M059J (cell line): ENCODE data around the gene EPHB1. TPM values are rescaled to one million over a fixed set of nuclear protein-coding genes. Genes with fewer than 3 reads are reported as not detected.

Experiments
- DNase-seq: peaks from one replicate; pipeline ENCODE4 v3.0.0-alpha.2; 2012; ENCODE audit warnings: low read depth
- total RNA-seq: library from RNA; depleted of rRNA; stranded (reverse); fragments of >200 nt; shearing (Covaris generic); gene quantifications from 2 replicates; pipeline ENCODE4 v1.2.3, GENCODE V29; 2014

EPHB1 gene
- total RNA-seq, 1 experiment from 2014 or later, result 1.0 TPM

GRCh38 chr3:135047061-135047460 lies 252.0 kb downstream of the EPHB1 start:
- DNase-seq, result no peak

DNA sequence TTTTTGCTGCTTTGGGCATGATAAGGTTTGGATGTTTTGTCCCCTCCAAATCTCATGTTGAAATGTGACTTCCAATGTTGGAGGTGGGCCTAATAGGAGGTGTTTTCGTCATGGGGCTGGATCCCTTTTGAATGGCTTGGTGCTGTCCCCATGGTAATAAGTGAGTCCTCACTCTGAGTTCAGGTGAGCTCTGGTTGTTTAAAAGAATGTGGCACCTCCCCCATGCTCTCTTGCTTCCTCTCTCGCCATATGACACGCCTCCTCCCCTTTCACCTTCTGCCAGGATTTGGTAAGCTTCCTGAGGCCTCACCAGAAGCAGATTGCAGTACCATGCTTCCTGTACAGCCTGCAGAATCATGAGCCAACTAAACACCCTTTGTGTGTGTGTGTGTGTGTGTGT lies 255.5 kb downstream of the EPHB1 start:
- no peak for DNase-seq

DNA sequence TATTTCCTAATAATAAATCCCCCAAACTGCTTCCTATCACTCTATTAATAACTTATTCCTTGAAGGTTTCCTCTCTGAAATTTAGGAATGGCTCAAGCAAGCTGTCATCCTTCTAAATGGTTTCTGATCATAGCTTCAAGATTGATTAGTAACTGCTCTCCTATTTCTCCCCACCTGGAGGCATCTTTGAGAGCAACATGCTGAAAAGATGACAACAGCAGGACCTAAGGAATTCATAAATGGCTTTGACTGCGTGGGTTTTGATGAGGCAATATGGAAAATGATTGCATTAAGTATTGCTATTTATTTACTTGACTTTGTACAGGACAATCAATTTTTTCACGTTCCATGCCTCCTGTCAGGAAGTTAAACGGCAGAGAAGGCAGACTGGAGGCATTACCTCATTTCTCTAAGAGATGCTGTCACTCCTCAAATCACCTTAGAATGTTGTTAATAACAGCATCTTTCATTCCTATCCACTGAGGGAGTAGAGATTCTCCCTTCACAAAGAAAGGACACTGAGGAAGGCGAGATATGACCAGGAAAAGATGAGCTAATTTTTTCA lies 256.4 kb downstream of the EPHB1 start:
- DNase-seq, result no peak

DNA sequence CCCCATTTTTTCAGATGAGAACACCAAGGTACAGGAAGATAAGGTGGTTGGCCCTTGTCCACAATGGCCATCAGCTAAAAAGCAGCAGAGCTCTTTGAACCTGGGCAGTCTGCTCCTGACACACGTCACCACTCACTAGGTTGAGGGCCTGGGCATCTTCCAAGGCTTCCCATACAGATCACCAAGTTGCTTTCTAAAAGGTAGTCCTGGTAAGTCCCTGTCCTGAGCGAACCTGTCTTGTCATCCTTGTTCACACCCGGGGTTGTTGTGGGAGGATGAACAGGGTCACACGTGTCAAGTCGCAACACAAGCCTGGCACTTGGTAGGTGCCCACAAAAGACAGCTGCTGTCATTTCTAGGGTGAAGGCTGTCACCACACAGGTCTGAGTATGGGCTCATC lies 260.4 kb downstream of the EPHB1 start:
- DNase-seq, result no peak

DNA sequence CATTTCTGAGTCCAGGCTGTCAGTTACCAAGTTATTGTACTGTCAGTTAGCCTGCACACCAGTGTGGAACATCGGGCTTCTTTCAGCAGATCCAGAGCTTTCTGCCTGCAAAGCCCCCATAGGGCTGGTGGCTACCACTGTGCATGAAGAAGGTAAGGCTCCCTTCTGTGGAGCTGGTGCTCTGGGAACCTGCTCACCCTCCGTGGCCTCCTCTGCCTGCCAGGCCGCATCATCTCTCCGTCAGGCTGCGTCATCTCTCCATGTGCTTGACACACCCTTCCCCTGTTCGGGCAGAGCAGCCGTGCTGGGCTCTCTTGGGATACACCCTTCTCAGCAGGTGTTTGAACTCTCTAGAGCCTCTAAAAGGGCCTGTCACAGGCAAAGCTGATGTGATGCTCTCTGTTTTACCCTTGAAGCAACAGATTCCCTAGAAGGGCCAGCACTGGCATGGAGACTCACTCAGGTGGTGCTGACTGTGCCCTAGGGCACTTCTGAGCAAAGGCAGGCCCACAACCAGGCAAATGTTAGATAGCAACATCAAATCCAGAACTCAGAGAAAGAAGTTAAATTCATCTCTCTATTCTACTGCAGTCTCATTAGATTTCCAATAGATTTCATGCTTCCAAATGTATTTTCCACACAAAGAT lies 261.1 kb downstream of the EPHB1 start:
- DNase-seq, result no peak

DNA sequence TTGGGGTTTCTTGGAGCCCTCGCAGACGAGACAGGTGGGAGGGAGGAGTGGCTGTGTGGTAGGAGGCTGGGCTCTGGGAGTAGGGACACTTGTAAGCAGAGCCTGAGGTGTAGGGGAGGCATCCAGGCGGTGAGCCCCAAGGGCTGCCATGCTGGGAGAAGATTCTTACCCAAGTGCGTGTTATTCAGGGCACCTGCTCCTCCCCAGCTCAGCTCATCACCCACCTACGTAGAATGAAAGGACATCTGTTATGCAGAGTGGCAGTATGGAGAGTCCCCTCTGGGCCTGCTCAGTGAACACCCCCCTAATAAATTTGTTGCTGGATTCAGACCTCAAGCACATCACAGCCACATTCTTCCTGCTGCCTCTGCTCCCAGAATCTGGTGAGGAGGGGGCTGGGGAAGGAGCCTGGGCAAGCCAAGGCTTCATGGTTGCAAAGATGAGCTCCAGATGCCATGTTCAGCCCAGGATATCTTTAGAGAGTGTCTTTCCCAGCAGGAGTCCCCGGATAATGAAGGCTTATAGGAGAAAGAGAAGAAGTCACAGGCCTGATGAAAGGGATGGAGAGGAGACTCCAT lies 261.8 kb downstream of the EPHB1 start:
- no peak for DNase-seq

DNA sequence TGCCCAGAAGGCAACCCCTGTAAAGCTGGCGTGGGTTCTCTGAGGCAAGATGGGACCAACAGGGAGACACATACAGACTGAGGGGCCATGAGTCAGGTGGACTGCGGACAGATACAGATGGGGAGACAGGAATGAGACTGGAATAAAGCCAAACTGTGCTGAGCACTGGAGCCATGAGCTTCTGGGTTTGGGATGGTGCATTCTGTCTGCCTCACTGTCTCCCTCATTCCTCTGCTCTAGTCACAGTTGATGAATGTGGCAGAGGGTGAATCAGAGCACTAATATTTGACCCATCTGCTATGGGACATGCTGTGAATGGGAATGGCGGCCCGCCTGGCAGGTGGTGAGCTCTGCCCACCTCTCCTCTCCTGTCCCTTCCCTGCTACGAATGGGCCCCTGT lies 262.9 kb downstream of the EPHB1 start:
- peak; percentile 27 for DNase-seq

- no peak for DNase-seq
Measured at GRCh38 chr3:135059580-135059979, 264.5 kb downstream of the EPHB1 start.

DNA sequence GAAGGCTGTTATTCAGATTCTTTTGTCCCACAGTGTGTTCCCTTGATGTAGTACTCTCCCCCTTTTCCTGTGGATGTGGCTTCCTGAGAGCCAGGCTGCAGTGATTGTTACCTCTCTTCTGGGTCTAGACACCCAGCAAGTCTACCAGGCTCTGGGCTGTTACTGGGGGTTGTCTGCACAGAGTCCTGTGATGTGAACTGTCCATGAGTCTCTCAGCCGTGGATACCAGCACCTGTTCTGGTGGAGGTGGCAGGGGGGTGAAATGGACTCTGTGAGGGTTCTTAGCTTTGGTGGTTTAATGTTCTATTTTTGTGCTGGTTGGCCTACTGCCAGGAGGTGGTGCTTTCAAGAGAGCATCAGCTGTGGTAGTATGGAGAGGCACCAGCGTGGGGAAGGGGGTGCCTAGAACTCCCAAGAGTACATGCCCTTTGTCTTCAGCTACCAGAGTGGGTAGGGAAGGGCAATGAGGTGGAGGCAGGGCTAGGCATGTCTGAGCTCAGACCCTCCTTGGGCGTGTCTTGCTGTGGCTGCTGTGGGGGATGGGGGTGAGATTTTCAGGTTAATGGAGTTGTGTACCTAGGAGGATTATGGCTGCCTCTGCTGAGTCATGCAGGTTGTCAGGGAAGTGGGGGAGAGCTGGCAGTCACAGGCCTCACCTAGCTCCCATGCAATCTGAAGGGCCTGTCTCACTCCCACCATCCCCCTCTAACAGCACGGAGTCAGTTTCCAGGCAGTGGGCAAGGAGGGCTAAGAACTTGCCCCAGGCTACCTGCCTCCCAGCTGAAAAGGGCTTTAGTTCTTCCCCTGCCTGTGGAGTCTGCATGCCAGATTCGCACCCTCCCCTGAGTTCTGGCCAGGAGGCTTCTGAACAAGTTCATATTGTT lies 272.0 kb downstream of the EPHB1 start:
- peak; percentile 36 for DNase-seq

- DNase-seq, result no peak
Measured at GRCh38 chr3:135068011-135068410, 273.0 kb downstream of the EPHB1 start.

- no peak for DNase-seq
Measured at GRCh38 chr3:135069406-135069805, 274.3 kb downstream of the EPHB1 start.

DNA sequence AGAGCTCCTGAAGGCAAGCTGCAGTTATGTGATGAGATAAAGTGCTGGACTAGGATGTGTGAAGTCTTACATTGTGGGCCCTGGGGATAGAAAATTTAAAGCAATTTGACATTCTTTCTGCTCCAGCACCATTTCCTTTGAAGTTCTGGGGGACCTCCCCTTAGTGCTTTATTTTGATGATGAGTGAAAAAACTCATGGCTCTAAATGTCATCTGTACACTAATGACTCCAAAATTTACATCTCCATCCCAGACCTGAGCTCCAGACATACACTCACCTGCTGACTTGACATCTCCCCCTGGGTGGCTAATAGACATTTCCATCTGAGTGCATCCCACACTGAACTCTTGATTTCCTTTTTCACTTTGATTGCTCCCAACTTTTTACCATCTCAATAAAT lies 276.4 kb downstream of the EPHB1 start:
- DNase-seq, result no peak

GRCh38 chr3:135072431-135072830 lies 277.4 kb downstream of the EPHB1 start:
- no peak for DNase-seq

- DNase-seq, result no peak
Measured at GRCh38 chr3:135075157-135075556, 280.1 kb downstream of the EPHB1 start.

DNA sequence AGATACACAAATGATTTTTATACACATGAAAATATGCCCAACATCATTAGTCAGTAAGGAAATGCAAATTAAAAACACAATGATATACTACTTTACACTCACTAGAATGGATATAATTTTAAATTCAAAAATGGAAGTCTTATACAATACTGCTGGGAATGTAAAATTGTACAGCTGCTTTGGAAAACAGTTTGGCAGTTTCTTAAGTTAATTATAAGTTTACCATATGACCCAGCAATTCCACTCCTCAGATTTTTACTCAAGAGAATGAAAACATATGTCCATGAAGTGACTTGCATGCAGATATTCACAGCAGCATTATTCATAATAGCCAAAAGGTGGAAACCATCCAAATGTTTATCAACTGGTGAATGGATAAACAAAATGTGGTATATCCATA lies 281.3 kb downstream of the EPHB1 start:
- no peak for DNase-seq

- no peak for DNase-seq
Measured at GRCh38 chr3:135077186-135077585, 282.1 kb downstream of the EPHB1 start.

DNA sequence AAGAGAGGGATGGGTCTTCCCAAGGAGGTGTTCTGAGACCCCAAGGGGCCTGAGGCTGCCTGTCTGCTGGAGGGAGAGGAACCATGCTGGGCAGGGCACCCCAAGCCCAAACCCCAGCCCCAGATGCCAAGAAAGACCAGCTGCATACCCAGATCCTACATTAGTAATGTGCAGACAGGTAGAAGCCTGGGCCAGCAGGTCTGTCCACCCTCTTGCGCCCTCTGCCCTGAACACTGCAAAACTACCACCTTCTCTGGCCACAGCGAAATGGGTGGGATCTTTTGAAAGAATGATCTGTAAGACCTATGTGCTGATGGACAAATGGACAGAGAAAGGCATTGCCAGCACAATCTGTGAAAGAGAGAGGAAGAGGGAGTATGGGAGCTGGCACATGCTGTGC lies 283.2 kb downstream of the EPHB1 start:
- DNase-seq, result no peak

DNA sequence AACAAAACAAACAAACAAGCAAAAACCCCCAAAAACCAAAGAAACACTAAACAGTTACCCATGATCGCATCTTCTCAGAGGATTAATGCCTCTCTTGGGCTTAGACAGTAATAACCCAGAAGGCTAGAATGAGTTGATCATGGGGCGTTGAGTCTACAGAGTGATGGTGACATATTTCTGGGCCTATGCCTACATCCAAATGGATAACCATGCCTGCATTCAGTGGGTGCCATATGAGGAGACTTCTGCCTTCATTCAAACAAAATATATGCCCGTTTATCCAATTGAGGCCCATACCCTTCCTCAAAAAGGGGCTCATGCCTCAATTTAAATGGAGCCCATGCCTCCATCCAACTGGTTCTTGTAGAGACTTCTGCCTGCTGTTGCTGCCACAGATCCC lies 284.0 kb downstream of the EPHB1 start:
- DNase-seq, result no peak

DNA sequence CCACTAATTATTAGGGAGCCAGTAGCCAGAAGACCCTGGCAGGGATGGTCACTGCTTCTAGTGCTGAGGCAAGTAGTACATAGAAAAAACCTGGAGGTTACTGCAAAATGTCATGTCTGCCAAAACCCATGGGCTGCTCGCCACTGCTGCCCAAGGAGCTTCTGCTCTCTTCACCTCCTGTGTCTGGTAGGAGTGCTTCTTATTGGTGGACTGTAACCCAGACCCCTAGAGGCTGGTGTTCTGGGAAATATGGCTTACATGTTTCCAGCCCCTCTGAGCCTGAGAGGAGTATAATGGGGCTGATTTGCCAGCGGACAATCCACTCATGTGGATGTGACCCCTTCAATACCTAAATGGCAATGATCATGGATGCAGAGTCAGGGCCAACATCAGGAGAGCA lies 286.4 kb downstream of the EPHB1 start:
- DNase-seq, result no peak

- no peak for DNase-seq
Measured at GRCh38 chr3:135081856-135082434, 286.9 kb downstream of the EPHB1 start.

DNA sequence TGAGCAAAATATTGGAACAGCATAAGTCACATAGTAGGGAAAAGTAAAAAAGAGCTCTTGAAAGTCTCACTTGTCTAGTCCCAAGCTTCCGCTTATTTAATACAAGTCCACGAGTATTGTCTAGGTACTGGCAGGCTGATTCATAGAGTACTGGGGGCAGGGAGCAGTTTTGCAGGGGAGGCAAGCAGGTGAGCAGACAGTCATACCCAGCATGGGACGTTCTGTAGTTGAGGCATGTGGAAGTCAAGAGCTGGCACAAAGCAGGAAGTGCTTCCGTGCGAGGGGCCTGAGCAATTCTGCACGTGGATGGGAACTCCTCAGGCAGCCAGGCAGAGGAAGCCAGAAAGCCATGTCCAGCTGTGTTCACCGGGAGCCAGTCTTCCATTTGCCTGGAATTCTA lies 287.6 kb downstream of the EPHB1 start:
- DNase-seq, result no peak

GRCh38 chr3:135083179-135083578 lies 288.1 kb downstream of the EPHB1 start:
- no peak for DNase-seq
